SK-N-SH (cell line): ENCODE results near the gene MAP1LC3A. TPM values are rescaled to one million over a fixed set of nuclear protein-coding genes. Genes with fewer than 3 reads are reported as not detected.

ENCODE experiments used
- CTCF ChIA-PET: fragments of 300-600, 350-600 bp; formaldehyde crosslinking; extraction: SDS; loops from one replicate; lab custom pipeline; 2021; lab: Yijun Ruan, JAX
- POLR2A ChIA-PET: fragments of 350-600 bp; sonication (Branson Sonifier 250); formaldehyde crosslinking; extraction: SDS; loops from one replicate; lab custom pipeline; 2020; ENCODE audit warnings: antibody characterized with exemption, inconsistent platforms; lab: Yijun Ruan, JAX
- DNase-seq: peaks from one replicate; pipeline ENCODE4 v3.0.0; 2012
- H2AFZ ChIP-seq: fragments of 200-600 bp; sonication (generic); 2 replicates; pipeline ENCODE4 v1.8.1; 2016; ENCODE audit warnings: antibody characterized with exemption, mild to moderate bottlenecking, low read depth
- H3F3A ChIP-seq: fragments of 200-600 bp; sonication (generic); replicated peaks from 2 replicates; pipeline ENCODE3; 2016; ENCODE audit warnings: antibody characterized with exemption, mild to moderate bottlenecking; ENCODE audit not compliant: insufficient read depth
- H3K27ac ChIP-seq, 2 experiments: fragments of 200-500 bp in 1 of 2; fragments of 200-600 bp in 1 of 2; sonication (Bioruptor generic) in 1 of 2; sonication (generic), shearing (Covaris generic) in 1 of 2; 2 replicates each; pipeline versions ENCODE4 v1.5.1 to v1.6.1; 2014 to 2016; ENCODE audit warnings: low read depth in 2 of 2, inconsistent platforms in 1 of 2, low read length in 1 of 2, mild to moderate bottlenecking in 1 of 2, mixed read lengths in 1 of 2
- H3K27me3 ChIP-seq: fragments of 200-600 bp; sonication (generic), shearing (Covaris generic); 2 replicates; pipeline ENCODE4 v1.6.1; 2016; ENCODE audit warnings: mixed run types; ENCODE audit not compliant: insufficient read depth
- H3K36me3 ChIP-seq, 2 experiments: fragments of 200-500 bp in 1 of 2; fragments of 200-600 bp in 1 of 2; sonication (Bioruptor generic) in 1 of 2; sonication (generic) in 1 of 2; replicated peaks in 1 of 2; 2 replicates each; pipeline versions ENCODE3 to v1.5.1; 2014 to 2016; ENCODE audit warnings: low read length in 1 of 2, mild to moderate bottlenecking in 1 of 2; ENCODE audit not compliant: insufficient read depth in 2 of 2, control insufficient read depth in 1 of 2
- H3K4me1 ChIP-seq, 2 experiments: fragments of 200-500 bp in 1 of 2; fragments of 200-600 bp in 1 of 2; sonication (Bioruptor generic) in 1 of 2; sonication (generic), shearing (Covaris generic) in 1 of 2; 2 replicates each; pipeline versions ENCODE4 v1.5.1 to v1.6.1; 2014 to 2016; ENCODE audit warnings: low read depth in 1 of 2, low read length in 1 of 2, mixed run types in 1 of 2; ENCODE audit not compliant: insufficient read depth in 2 of 2, control insufficient read depth in 1 of 2
- H3K4me2 ChIP-seq: fragments of 200-600 bp; sonication (generic), shearing (Covaris generic); 2 replicates; pipeline ENCODE4 v1.6.1; 2017; ENCODE audit warnings: mixed run types
- H3K4me3 ChIP-seq, 2 experiments: fragments of 200-500 bp in 1 of 2; fragments of 200-600 bp in 1 of 2; sonication (Bioruptor generic) in 1 of 2; sonication (generic), shearing (Covaris generic) in 1 of 2; 2 replicates each; pipeline versions ENCODE4 v1.5.1 to v1.8.1; 2014 to 2016; ENCODE audit warnings: low read depth in 2 of 2, inconsistent platforms in 1 of 2, low read length in 1 of 2, mild to moderate bottlenecking in 1 of 2, mixed read lengths in 1 of 2, moderate library complexity in 1 of 2
- H3K79me2 ChIP-seq: fragments of 200-600 bp; sonication (generic); 2 replicates; pipeline ENCODE4 v1.8.1; 2017; ENCODE audit warnings: mild to moderate bottlenecking; ENCODE audit not compliant: insufficient read depth
- H3K9ac ChIP-seq: fragments of 200-600 bp; sonication (generic); 2 replicates; pipeline ENCODE4 v1.6.1; 2017; ENCODE audit warnings: mixed run types
- H3K9me2 ChIP-seq: fragments of 200-600 bp; sonication (generic); 2 replicates; pipeline ENCODE4 v1.6.1; 2017; ENCODE audit warnings: mixed run types
- H3K9me3 ChIP-seq: fragments of 200-600 bp; sonication (generic); 2 replicates; pipeline ENCODE4 v1.6.1; 2017; ENCODE audit warnings: mixed run types, mild to moderate bottlenecking, moderate library complexity
- H4K20me1 ChIP-seq: fragments of 200-600 bp; sonication (generic); 2 replicates; pipeline ENCODE4 v1.6.1; 2017; ENCODE audit warnings: mild to moderate bottlenecking, mixed run types; ENCODE audit not compliant: insufficient read depth
- CHD2 ChIP-seq: fragments of 150-350 bp; IDR thresholded peaks from 2 replicates; pipeline ENCODE4 v1.6.1; 2018; ENCODE audit warnings: low read length; ENCODE audit not compliant: partially characterized antibody
- EP300 ChIP-seq, 2 experiments: IDR thresholded peaks; 2 replicates each; pipeline versions ENCODE4 v1.4.0 to v1.6.1; 2012; ENCODE audit warnings: borderline replicate concordance in 1 of 2, low read depth in 1 of 2, low read length in 1 of 2
- EZH2phosphoT487 ChIP-seq: fragments of 200-600 bp; sonication (generic); IDR thresholded peaks from 2 replicates; pipeline ENCODE4 v1.6.1; 2017; ENCODE audit warnings: low read depth, mixed run types, mild to moderate bottlenecking, antibody characterized with exemption, moderate library complexity, borderline replicate concordance
- FOXJ3 ChIP-seq: sonication (generic); formaldehyde crosslinking; IDR thresholded peaks from 2 replicates; pipeline ENCODE4 v1.5.1; 2020; ENCODE audit warnings: mild to moderate bottlenecking, missing genetic modification reagents
- GABPA ChIP-seq: IDR thresholded peaks from 2 replicates; pipeline ENCODE4 v1.4.0; 2012; ENCODE audit warnings: low read depth, mild to moderate bottlenecking
- MEF2A ChIP-seq: IDR thresholded peaks from 2 replicates; pipeline ENCODE4 v1.4.0; 2012; ENCODE audit warnings: low read depth, borderline replicate concordance
- MXI1 ChIP-seq: IDR thresholded peaks from 2 replicates; pipeline ENCODE4 v1.6.1; 2012; ENCODE audit warnings: mild to moderate bottlenecking, low read depth, low read length, improper control_type of control experiment
- NFIC ChIP-seq: IDR thresholded peaks from 2 replicates; pipeline ENCODE4 v1.4.0; 2012; ENCODE audit warnings: borderline replicate concordance
- NRF1 ChIP-seq: IDR thresholded peaks from 2 replicates; pipeline ENCODE4 v1.6.1; 2012; ENCODE audit warnings: low read depth, mild to moderate bottlenecking, low read length
- RAD21 ChIP-seq: IDR thresholded peaks from 2 replicates; pipeline ENCODE4 v1.6.1; 2012; ENCODE audit warnings: mild to moderate bottlenecking, low read length
- RFX5 ChIP-seq: IDR thresholded peaks from 2 replicates; pipeline ENCODE4 v1.6.1; 2012; ENCODE audit warnings: mild to moderate bottlenecking, improper control_type of control experiment, low read length
- SMC3 ChIP-seq: IDR thresholded peaks from 2 replicates; pipeline ENCODE4 v1.6.1; 2012; ENCODE audit warnings: low read depth, low read length, improper control_type of control experiment
- TCF12 ChIP-seq: IDR thresholded peaks from 2 replicates; pipeline ENCODE4 v1.4.0; 2012
- YY1 ChIP-seq: IDR thresholded peaks from 2 replicates; pipeline ENCODE4 v1.4.0; 2012; ENCODE audit warnings: low read depth, mild to moderate bottlenecking
- WGBS: methylation state at CpG from one replicate; pipeline ENCODE4 v1.1.6; 2017; ENCODE audit warnings: low lambda C conversion rate; 5-methylcytosine and 5-hydroxymethylcytosine counted together
- polyA plus RNA-seq, 3 experiments: library from polyadenylated mRNA; depleted of rRNA; stranded (reverse); fragments of >200 nt; gene quantifications; 2 replicates each; pipeline ENCODE4 v1.2.3, GENCODE V29; 2012
- TF ChIP-seq, protein P1 (sequence below): IDR thresholded peaks from 2 replicates; pipeline ENCODE4 v1.6.1; 2012; ENCODE audit warnings: mild to moderate bottlenecking, low read depth, low read length, moderate library complexity
- TF ChIP-seq, protein P2 (sequence below): fragments of 200-600 bp; sonication (generic); IDR thresholded peaks from 2 replicates; pipeline ENCODE4 v1.6.1; 2017; ENCODE audit warnings: antibody characterized with exemption, mild to moderate bottlenecking, moderate library complexity

The MAP1LC3A gene
- polyA plus RNA-seq, 1 of the 3 experiments (the other 2 are of a cell fraction), result 24.9 TPM

- POLR2A ChIA-PET, result no interaction called here
These were observed 35.3 kb upstream of the MAP1LC3A start for GRCh38 chr20:34522969-34523871.

GRCh38 chr20:34524426-34524825 is 34.1 kb upstream of the MAP1LC3A start:
- ChIA-PET CTCF (interaction anchor here (1.2 to 5.9 kb wide), 6 partner anchors 10 to 333 kb away, joined by 3 to 72 read pairs (median 4); partner anchors contain the start of gene TP53INP2), POLR2A (no interaction called here)
- Histone ChIP-seq H2AFZ (no peak overlapping the region), H3K27me3 (no peaks in the 10 kb centered on the region), H3K4me3 (no peak overlapping the region), H3K36me3 (peaks cover 31 to 39% of the 10 kb centered on the region in 2 experiments), H3K9ac (no peak overlapping the region), H3K4me1 (peaks cover 15 to 17% of the 10 kb centered on the region in 2 experiments; a peak in 3 of 4 replicates), H3K79me2 (peaks cover 90% of the 10 kb centered on the region), H3K4me2 (no peak overlapping the region), H4K20me1 (peaks cover 74% of the 10 kb centered on the region), H3K9me3 (no peaks in the 10 kb centered on the region), H3K9me2 (no peaks in the 10 kb centered on the region), H3K27ac (peak overlapping the region in 1 of 2 experiments; percentile 36; a peak in 1 of 4 replicates), H3F3A (peaks cover 37% of the 10 kb centered on the region)
- 98% methylated on average over 11 of the region's 11 CpGs for WGBS
- TF ChIP-seq RFX5 (no peak), MXI1 (no peak), YY1 (no peak), CHD2 (no peak), FOXJ3 (no peak), GABPA (no peak), NFIC (no peak), NRF1 (no peak), MEF2A (no peak), EP300 (IDR thresholded peaks at IDR 0.05; ENCODE audit: borderline replicate concordance in 1 of 2, low read depth in 1 of 2, low read length in 1 of 2) (no peak), EZH2phosphoT487 (no peak)
- TF ChIP-seq, protein P1, sequence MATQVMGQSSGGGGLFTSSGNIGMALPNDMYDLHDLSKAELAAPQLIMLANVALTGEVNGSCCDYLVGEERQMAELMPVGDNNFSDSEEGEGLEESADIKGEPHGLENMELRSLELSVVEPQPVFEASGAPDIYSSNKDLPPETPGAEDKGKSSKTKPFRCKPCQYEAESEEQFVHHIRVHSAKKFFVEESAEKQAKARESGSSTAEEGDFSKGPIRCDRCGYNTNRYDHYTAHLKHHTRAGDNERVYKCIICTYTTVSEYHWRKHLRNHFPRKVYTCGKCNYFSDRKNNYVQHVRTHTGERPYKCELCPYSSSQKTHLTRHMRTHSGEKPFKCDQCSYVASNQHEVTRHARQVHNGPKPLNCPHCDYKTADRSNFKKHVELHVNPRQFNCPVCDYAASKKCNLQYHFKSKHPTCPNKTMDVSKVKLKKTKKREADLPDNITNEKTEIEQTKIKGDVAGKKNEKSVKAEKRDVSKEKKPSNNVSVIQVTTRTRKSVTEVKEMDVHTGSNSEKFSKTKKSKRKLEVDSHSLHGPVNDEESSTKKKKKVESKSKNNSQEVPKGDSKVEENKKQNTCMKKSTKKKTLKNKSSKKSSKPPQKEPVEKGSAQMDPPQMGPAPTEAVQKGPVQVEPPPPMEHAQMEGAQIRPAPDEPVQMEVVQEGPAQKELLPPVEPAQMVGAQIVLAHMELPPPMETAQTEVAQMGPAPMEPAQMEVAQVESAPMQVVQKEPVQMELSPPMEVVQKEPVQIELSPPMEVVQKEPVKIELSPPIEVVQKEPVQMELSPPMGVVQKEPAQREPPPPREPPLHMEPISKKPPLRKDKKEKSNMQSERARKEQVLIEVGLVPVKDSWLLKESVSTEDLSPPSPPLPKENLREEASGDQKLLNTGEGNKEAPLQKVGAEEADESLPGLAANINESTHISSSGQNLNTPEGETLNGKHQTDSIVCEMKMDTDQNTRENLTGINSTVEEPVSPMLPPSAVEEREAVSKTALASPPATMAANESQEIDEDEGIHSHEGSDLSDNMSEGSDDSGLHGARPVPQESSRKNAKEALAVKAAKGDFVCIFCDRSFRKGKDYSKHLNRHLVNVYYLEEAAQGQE, result no peak
- no peak for DNase-seq

More at GRCh38 chr20:34522969-34523871, 35.3 kb upstream of the MAP1LC3A start:
- TF ChIP-seq, protein P2, sequence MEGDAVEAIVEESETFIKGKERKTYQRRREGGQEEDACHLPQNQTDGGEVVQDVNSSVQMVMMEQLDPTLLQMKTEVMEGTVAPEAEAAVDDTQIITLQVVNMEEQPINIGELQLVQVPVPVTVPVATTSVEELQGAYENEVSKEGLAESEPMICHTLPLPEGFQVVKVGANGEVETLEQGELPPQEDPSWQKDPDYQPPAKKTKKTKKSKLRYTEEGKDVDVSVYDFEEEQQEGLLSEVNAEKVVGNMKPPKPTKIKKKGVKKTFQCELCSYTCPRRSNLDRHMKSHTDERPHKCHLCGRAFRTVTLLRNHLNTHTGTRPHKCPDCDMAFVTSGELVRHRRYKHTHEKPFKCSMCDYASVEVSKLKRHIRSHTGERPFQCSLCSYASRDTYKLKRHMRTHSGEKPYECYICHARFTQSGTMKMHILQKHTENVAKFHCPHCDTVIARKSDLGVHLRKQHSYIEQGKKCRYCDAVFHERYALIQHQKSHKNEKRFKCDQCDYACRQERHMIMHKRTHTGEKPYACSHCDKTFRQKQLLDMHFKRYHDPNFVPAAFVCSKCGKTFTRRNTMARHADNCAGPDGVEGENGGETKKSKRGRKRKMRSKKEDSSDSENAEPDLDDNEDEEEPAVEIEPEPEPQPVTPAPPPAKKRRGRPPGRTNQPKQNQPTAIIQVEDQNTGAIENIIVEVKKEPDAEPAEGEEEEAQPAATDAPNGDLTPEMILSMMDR, result peak; percentile 63
- TF ChIP-seq TCF12, result no peak
- peak; percentile 59 for TF ChIP-seq SMC3
- peak; percentile 71 for TF ChIP-seq RAD21
- peaks cover 80% of the 10 kb centered on the region for H4K20me1 ChIP-seq
- no peaks in the 10 kb centered on the region for H3K27me3 ChIP-seq
- no peak overlapping the region for H2AFZ ChIP-seq
- H3K4me3 ChIP-seq, result peak overlapping the region in 1 of 2 experiments; percentile 15; a peak in 2 of 4 replicates
- H3K79me2 ChIP-seq, result peaks cover 90% of the 10 kb centered on the region
- peaks cover 37% of the 10 kb centered on the region for H3F3A ChIP-seq
- H3K27ac ChIP-seq, result peak overlapping the region in 1 of 2 experiments; percentile 36; a peak in 1 of 4 replicates
- peaks cover 15 to 17% of the 10 kb centered on the region in 2 experiments; a peak in 3 of 4 replicates for H3K4me1 ChIP-seq
- WGBS, result 74% methylated on average over 17 of the region's 17 CpGs
- H3K36me3 ChIP-seq, result peaks cover 24 to 36% of the 10 kb centered on the region in 2 experiments
- no peaks in the 10 kb centered on the region for H3K9me3 ChIP-seq
- CTCF ChIA-PET, result interaction anchor here (0.6 to 5.9 kb wide), 28 partner anchors 8 to 348 kb away, joined by 3 to 72 read pairs (median 4); partner anchors contain the start of genes AHCY and TP53INP2
- no peak overlapping the region for H3K4me2 ChIP-seq
- peak; percentile 69 for DNase-seq
- H3K9me2 ChIP-seq, result no peaks in the 10 kb centered on the region
- H3K9ac ChIP-seq, result no peak overlapping the region
